22Rv1 (cell line): ENCODE measurements around the gene FAM234B.

Experiments
- H3K27ac ChIP-seq: fragments of 450-650 bp; 2 replicates; pipeline ENCODE4 v1.5.1; 2017
- ZFX ChIP-seq: fragments of 450-650 bp; IDR thresholded peaks from 2 replicates; pipeline ENCODE4 v1.6.1; 2017; ENCODE audit warnings: antibody characterized with exemption, borderline replicate concordance
- TF ChIP-seq, protein P1 (sequence below): fragments of 450-650 bp; IDR thresholded peaks from 2 replicates; pipeline ENCODE4 v1.5.1; 2017; ENCODE audit warnings: mild to moderate bottlenecking

The FAM234B gene, protein sequence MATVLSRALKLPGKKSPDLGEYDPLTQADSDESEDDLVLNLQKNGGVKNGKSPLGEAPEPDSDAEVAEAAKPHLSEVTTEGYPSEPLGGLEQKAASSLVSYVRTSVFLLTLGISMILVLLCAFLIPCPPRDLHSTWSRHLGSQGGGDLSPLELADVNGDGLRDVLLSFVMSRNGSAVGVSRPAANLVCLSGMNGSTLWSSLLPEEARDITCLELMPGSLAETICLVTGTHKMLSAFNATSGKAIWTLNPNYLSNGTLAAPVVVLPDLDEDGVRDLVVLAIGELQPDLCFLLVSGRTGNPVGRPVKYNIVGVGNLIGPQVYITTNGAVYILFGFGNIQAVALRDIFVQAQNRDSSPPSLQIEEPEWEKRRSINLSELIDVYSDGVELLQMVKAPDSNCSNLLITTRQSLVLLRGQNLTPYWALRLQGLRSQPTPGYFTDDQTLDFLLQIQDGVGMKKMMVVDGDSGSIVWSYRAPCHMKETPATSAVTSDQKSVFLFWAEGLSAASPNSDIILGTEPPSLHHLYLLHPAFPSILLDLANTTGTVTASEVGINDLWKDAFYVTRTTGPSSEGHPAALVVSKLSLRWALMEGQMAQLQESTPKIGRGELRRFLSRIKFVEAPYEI

DNA sequence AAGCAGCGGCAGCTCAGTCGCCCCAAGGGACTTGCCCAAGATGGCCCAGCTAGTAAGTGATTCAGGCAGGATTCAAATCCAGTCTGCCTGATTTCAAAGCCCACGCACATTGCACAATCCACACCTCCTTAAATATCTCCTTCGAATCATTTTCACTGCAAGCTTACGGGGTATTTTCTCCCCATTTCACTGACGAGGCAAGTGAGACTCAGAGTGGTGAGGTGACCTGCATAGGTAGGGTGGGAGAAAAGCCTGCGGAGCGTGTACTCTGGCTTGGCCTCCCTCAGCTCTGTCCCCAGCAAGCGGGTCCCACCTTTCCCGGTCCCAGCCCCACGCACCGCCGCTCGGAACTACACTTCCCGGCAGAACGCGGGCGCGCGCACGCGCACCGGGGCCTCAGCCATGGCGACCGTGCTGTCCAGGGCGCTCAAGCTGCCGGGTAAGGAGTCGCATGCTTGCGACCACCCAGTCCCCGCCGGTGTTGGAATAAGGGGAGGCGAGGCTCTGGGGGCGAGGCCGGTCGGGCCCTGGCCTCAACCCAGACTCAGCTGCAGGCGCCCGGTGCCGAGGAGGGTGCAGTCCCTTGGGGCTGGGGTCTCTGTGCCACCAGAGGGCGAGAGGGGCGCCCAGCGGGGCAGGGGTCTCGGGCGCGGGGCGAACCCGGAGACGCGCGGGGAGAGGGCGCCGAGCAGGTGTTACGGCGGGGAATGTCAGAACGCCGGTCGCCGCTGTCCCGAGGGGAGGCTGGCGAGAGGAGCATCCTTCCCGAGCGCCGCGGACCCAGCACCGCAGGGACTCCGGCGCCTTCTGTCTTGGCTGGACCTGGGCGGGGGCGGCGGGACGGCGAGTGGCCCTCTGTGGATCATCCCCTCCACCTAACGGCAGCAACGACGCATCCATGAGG, at the start of gene FAM234B:
FAM234B (plus strand) TSS at position 380 of the 904 bp plus-strand sequence; CDS start at position 403, 23 bp downstream.
- TF ChIP-seq, protein P1, sequence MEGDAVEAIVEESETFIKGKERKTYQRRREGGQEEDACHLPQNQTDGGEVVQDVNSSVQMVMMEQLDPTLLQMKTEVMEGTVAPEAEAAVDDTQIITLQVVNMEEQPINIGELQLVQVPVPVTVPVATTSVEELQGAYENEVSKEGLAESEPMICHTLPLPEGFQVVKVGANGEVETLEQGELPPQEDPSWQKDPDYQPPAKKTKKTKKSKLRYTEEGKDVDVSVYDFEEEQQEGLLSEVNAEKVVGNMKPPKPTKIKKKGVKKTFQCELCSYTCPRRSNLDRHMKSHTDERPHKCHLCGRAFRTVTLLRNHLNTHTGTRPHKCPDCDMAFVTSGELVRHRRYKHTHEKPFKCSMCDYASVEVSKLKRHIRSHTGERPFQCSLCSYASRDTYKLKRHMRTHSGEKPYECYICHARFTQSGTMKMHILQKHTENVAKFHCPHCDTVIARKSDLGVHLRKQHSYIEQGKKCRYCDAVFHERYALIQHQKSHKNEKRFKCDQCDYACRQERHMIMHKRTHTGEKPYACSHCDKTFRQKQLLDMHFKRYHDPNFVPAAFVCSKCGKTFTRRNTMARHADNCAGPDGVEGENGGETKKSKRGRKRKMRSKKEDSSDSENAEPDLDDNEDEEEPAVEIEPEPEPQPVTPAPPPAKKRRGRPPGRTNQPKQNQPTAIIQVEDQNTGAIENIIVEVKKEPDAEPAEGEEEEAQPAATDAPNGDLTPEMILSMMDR, result peak; percentile 50
- no peak for TF ChIP-seq ZFX
- peak within 1 kb of the TSS; percentile 88 for H3K27ac ChIP-seq

DNA sequence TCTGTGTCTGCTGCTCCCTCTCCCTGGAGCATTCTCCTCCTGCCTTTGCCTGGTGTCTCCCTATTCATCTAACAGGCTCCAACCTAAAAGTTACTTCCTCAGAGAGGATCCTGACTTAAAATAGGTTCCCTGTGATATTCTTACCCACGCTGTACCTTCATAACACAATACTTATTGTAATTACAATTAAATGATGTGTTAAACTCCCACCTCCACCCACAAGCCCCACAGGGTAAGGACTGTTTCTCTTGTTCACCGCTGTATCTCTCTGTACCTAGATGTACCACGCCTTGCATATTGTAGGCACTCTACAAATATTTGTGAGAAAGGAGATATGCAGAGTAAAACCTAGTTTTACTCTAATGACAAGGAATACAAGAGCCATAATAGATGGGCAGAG, 49.1 kb upstream of the FAM234B start:
- TF ChIP-seq, protein P1, result no peak
- no peak for TF ChIP-seq ZFX

DNA sequence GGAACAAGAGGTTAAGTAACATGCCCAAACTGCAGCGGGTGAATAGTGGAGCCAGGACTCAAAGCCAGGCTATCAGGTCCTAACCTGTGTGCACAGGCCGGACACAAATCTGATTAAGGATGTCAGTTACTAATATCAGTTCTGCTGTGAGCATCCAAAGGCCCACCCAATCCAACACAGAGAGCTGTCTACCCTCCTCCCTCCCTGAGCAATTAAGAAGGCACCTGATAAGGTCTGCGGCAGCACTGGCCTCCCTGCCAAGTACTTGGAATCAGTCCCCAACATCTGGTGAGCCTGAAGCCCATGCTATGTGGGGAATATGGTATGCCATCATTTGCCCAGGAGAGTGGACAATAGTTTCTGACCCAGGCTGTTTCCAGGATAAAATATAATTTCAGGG, 48.0 kb upstream of the FAM234B start:
- no peak overlapping the region for H3K27ac ChIP-seq
- TF ChIP-seq, protein P1, result no peak
- TF ChIP-seq ZFX, result no peak

More for the DNA sequence above, 49.1 kb upstream of the FAM234B start:
- H3K27ac ChIP-seq, result no peak overlapping the region

DNA sequence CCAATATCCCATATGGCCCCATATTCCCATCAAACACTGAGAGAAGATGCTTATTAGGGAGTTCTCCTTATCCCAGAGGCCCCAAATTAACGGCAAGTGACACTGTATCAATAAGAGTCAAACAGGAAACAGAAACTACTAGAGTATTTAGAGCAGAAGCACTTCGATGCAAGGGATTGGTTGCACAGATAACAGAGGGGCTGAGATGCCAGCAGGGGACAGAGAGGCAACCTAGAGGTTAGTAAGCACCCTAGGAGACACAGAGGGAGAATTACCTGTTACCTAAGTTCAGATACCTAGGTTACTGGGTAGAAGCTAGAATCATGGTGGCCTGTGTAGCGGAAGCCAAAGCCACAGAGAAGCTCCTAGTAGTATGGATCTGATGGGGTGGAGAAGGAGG, 47.0 kb upstream of the FAM234B start:
- H3K27ac ChIP-seq, result no peak overlapping the region
- no peak for TF ChIP-seq ZFX
- TF ChIP-seq, protein P1, result no peak

DNA sequence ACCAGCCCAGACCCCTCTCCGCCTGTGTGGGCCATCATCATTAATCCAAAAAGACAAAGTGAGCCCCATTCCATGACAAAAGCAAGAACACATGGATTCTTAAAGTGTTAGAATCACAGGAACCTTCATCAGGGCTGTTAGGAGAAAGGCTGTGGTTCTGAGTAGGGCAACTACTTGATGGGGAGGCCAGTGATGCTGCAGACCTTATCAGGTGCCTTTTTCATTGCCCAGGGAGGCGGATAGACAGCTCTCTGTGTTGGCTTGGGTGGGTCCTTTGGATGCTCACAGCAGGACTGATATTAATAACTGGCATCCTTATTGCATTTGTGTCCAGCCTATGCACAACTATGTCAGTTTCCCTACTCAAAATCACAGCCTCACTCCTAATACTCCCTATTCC, 46.4 kb upstream of the FAM234B start:
- TF ChIP-seq, protein P1, result no peak
- no peak for TF ChIP-seq ZFX
- no peak overlapping the region for H3K27ac ChIP-seq

DNA sequence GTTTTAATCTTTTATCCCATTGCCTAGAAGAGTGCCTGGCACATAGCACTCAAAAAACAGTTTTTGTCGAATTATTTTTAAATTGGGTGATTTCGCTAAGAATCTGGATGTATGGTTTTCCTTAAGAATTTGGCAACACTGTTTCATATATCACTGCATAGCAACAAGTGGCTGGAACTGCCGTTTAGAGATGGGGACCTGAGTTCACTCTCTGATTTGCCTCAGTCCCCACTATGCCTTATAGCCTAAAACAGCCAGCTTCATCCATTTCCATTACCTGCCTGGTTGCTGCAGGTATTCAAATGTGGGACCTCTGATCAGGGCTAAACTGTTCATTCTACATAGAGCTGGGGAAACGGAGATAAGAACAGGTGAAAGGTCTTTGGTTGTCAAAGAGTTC, 45.9 kb upstream of the FAM234B start:
- TF ChIP-seq ZFX, result no peak
- TF ChIP-seq, protein P1, result no peak
- H3K27ac ChIP-seq, result no peak overlapping the region
